GM19438 (cell line): ENCODE measurements around the gene BORCS8.
"Not testable (repeated sequence)": the region's sequence is repeated elsewhere in the genome, so short reads cannot be mapped to it uniquely, and the experiment has no call there.

Experiments
- ATAC-seq: cut with Tn5 transposase; IDR thresholded peaks from one replicate; pipeline ENCODE4 v1.9.1; 2021; ENCODE audit warnings: low read depth; ENCODE audit not compliant: unreplicated experiment

The BORCS8 gene

GRCh38 chr19:19185853-19186740 is 5.9 kb downstream of the BORCS8 start:
- ATAC-seq = no peak

DNA sequence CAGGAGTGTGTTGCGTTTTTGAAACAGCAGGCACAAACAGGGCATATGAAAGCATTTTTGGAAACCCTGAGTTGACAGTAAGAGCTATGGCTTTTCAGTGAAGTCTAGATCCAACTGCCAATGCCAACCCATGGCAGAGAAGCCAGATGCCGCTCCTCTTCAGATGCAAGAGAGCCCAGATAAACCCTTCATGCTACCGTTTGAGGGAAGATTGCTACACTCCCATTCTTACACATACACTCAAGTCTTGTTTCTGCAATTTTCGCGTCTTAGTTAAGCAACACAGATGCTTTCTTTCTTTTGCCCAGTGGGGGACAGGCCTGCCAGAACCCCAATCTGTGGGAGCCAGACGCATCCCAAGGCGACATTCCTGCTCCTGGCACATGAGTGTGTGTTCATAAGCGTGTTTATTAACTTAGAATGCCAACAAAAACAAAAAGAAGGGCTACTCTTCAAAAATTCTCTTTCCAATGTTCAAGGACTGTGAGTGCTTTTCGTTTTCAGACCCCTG is 10.4 kb downstream of the BORCS8 start:
- no peak for ATAC-seq

DNA sequence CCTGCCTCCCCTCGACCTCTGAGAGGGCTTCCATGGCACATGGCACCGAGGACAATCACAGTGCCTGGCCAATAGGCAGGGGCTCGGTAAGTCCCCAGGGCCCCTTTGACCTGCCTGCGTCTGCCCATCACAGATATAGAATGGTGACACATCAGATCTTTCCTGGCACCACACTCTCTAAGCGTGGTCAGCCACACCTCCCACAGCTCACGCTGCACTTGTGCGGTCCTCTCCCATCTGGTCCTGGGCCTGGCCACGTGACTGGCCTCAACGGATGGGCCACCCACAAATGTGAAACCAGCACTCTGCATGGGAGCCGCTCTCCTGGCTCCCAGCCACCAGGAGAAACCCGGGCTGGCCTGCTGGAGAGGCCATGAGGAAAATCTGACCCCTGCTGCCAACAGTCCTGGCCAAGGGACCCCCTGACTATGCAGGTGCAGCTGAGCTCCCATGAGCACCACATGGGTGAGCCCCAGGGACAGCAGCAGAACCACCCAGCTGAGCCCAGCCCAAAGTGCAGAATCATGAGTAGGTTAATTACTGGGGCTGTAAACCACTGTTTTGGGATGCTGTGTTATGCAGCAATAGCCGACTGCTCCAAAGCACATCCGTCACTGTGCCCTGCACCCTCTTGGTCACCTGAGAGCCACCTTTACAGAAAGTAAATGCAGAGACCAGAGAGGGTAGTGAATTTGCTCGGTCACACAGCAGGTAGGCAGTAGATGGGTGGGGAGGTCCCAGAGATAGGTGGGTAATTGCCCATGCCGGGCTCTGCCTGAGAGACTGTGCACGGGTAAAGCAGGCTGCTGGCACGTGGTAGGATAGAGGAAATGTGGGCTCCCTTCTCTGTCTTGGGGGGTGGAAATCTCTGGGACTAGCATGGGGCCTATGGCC is 12.2 kb downstream of the BORCS8 start:
- no peak for ATAC-seq

DNA sequence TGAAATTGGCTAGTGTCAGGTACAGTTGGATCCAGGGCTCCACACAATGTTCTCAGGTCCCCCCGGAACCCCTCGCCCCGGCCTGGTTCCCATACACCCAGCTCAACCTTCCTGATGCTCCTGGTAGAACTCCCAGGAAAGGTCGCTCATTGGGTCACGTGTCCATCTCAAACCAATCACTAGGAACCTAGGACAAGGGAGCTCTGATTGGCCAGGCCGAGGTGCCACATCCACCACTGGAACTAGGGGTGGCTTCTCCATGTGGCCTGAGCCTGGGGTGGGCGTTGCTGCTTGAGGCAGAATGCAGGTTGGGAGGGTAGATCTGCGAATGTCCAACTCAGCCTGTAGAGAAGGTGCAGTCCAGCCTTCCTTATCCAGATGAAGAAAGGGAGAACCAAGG is 15.0 kb downstream of the BORCS8 start:
- ATAC-seq = no peak

DNA sequence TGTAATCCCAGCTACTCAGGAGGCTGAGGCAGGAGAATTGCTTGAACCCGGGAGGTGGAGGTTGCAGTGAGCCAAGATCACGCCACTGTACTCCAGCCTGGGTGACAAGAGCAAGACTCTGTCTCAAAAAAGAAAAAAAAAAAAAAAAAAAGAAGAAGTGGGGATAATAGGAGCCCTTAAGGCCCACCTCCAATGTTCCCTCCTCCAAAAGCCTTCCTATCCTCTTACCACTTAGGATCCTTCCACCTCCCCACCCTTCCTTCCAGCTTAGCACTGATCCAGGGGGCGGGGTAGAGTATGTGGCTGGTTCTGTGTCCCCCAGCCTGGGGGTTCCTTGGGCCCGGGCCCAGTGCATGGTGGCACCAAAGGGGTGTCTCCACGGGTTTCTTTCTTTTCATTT is 18.7 kb downstream of the BORCS8 start:
- not testable (repeated sequence) for ATAC-seq

GRCh38 chr19:19171821-19172532 is 20.0 kb downstream of the BORCS8 start:
- no peak for ATAC-seq

GRCh38 chr19:19170873-19171672 is 20.9 kb downstream of the BORCS8 start:
- no peak for ATAC-seq

- ATAC-seq = peak; percentile 84
Measured at GRCh38 chr19:19170053-19170872, 21.7 kb downstream of the BORCS8 start, which contains the start of gene MEF2B. Gene MEF2B, minus strand, starts transcription at chr19:19170263. Its CDS starts 19,528 bp downstream, at chr19:19150735.

GRCh38 chr19:19169236-19170052 is 22.5 kb downstream of the BORCS8 start:
- no peak for ATAC-seq

DNA sequence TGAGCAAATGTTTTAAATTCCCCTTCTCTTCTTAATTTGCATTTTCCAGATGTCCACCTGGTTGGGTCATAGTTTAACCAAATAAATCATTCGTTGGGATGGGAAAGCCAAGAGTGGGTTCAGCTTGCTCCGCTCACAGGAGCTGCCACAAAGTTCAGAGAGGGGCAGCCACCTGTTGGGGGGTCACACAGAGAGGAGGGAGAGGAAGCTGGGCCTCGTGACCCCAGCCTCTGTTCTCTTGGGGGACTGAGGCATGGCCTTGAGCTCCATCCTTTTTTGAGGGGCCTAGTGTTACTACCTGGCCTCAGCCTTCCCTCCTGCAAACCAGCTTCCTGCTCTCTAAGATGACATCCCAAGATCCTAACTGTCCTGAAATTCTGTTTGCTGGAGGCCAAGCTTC is 24.3 kb downstream of the BORCS8 start:
- ATAC-seq = no peak

GRCh38 chr19:19165396-19165795 is 26.6 kb downstream of the BORCS8 start:
- ATAC-seq = no peak

DNA sequence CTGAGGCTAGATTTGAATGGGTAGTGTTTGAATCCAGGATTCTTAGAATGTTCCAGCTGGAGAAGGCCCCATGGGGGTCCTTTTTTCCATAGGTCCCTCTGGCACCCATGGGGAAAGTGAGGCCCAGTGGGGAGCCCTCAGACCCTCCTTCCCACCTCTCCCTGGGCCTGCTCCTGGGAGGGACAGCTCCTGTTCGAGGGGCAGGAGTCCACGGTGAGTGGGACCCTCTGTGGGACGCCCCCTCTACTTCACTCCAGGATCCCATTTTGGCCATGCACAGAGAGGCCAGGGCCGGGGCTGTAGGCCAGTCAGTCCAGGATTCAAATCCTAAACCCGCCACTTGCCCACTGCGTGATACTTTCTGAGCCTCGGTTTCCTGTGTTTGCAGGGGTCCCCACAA is 29.5 kb downstream of the BORCS8 start:
- no peak for ATAC-seq

DNA sequence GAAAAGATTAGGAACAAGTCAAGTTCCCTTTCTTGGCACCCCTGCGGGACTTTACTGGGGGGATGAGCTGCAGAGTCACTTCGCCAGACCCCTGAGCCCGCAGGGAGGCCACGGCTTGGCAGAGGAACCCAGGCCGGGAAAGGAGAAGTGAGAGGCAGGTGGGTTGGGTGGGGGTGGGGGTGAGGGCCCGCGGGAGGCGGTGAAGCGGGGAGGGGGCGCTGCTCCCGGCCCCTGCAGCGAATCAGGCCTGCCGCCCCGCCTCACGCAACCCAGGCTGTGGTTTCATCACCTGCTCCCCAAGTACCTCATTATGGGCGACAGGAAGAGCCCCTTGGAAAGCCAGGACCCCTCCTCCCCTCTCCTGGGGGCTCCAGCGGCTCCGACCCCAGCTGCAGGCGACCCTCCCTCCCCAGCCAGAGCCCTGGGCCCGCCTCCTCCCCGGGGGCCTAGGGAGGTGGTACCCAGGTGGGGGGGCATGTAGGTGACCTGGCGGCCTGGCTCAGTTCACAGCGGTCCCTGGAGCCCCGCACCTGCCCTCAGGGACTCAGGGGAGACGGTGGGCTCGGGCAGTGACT is 31.4 kb downstream of the BORCS8 start:
- no peak for ATAC-seq

DNA sequence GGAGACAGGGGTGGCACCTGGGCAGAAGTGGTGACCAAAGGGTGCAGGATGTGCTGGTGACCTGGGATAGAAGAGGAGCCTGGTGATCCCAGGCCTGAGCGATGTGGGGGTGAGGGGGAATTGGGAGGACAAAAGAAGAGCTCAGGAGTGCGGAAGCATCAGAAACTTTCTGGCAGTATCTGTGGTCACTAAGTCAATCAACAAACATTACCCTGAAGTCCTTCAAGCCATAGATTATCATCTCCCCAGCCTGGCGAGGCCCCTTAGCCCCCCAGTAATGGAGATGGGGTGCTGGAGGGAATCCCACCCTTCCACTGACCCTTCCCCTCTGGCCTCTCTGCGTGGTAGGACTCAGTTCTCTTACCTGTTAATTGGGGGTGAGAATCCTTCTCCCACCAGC is 32.4 kb downstream of the BORCS8 start:
- no peak for ATAC-seq

GRCh38 chr19:19157808-19158207 is 34.1 kb downstream of the BORCS8 start:
- no peak for ATAC-seq

DNA sequence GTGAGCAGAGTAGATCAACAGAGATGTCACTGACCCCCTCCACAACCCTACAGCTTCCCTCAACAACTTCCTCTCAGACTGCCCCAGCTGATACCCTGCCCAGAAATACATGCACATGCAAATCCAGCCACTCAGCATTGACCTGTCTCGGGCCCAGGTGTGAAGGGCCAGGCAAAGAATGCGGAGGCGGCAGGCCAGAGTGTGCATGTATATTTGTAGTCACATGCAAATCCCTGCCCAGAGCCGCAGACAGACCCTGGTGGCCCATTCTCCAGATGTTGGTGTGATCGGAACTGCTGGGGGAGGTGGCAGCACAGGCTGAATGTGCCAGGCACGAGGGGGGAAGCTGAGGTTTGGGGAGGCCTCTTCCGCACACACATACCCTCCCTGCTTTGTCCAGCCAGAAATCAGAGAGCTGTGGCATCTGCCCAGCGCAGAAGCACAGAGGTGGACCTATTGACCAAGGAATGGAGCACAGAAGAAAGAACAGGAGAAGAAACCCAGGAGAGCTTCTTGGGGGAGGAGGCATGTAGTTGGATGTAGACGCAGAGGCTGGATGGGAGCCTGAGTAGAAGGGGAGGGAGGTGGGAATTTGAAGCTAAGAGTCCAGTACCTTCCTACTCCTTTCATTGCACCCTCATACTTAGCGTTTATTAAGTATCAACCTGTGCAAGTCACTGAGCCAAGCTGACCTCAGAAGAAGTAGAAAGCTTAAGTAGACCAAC is 36.3 kb downstream of the BORCS8 start:
- ATAC-seq = no peak
